H54 (cell line): ENCODE results near the gene PTGFRN.

ENCODE experiments used
- DNase-seq: peaks from one replicate; pipeline ENCODE4 v3.0.0; 2011; ENCODE audit warnings: low spot score, mixed read lengths; ENCODE audit not compliant: insufficient read length
- FAIRE-seq: peaks from 3 replicates; lab custom pipeline; 2011; peaks lifted over from hg19 to GRCh38; lab: Jason Lieb, UNC
- POLR2A ChIP-seq: IDR thresholded peaks from 2 replicates; pipeline ENCODE4 v1.6.1; 2011; ENCODE audit warnings: low read depth, mild to moderate bottlenecking, low read length

Gene PTGFRN

DNA sequence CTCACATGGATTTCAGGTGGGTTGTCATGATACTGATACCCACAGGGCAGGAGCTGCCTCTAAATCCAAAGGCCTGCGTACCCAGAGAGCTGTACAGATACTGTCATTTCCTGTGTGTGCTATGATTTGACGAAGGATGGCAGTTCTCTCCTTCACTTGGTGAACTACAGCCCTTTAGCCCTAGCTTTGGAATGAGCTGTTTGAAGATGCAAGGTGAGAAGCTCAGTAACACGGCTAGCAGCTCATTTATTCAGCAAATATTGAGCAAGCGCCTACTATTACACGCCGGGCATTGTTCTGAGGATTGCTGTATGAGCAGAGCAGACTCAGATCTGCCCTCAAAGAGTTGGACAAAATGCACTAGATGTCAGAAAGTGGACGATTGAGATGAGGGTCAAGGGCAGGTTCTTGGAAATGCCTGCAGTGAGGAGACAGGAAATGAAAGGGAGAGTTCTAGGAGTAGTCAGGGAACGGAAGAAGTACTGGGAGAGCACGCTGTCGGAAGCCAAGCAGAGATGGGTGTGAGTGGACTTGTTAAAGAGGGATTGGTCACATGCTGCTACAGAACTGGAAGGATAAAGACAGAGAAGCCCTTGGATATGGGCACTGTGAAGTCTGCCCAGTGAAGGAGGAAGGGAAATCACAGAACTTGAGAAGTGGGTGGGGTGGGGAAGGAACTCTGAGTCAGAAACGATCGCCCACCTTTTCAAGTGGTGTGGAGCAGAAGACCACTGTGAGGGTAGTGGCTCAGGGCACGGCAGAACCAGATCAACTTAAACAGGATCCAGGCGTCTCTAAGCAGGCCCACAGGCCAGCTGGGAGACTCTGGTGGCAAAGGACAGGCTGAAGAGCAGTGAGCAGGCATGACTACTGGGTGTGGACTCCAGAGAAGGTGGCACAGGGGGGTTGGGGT, 7.1 kb downstream of the PTGFRN start:
- TF ChIP-seq POLR2A, result no peak
- FAIRE-seq (no peak), DNase-seq (no peak)

DNA sequence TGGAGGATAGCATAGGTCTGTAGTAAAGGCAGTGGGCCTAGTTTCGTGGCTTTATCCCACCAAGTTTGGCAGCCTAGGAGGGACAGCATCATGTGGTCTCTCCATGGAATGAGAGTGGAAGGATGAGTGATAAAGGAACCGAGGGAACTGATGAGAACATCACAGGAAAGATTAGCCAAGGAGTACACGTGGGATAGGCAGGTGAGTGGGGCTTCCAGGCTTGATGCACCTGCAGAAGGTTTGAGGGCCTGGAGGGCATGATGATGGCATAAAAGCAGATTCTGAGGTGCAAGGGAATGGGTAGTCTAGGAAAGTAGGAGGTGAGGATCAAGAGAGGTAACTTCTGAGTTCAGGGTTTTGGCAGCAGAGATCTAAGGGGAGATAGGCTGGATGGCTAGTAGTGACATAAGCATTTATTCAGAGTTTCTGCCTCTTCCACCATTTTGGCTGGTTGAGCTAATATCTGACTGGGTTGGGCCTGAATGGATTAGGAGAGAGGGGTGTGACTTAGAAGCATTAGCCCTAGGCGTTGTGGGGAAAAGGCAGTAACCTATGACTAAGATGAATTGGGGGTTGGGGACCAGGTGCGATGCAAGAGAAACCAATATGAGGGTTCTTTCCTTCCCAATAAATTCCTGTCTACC, 9.1 kb downstream of the PTGFRN start:
- no peak for DNase-seq
- no peak for FAIRE-seq
- no peak for TF ChIP-seq POLR2A

DNA sequence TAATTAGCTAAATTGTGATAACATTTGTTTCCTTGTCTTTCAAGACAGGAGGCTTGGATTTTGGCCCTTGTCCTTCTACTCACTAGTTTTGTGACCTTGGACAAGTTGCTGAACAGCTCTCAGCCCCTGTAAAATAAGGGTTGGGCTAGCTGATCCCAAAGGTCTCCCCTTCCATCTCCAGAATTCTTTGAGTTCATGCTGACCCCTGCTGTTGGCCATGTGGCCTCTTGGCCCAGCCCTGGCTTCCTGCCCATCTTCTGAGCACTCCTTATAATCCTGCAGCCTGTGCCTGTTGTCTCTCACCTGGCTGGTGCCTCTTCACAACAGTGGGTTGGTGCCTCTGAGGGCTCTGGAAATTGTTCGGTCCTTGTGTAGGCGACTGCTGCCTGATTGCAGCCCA, 10.1 kb downstream of the PTGFRN start:
- DNase-seq, result no peak
- no peak for FAIRE-seq
- TF ChIP-seq POLR2A, result no peak

DNA sequence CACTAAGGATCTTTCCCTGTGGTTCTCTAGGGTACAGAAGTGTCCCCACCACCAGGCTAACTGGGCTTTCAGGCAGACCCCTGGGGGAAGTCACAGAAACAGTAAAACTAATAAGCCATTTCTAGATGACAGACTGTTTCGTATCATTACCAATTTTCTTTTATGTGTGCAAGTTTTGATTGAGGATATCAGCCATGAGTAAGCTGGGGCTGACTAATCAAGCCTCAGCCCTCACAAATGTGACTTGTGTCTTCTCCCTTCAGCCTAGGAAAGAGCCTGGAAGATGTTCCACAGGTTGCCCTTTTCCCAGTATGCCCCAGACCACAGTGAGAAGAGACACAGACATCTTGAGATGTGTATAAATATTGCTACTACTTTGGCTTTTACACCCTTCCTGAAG, 10.5 kb downstream of the PTGFRN start:
- no peak for TF ChIP-seq POLR2A
- DNase-seq (no peak), FAIRE-seq (no peak)

DNA sequence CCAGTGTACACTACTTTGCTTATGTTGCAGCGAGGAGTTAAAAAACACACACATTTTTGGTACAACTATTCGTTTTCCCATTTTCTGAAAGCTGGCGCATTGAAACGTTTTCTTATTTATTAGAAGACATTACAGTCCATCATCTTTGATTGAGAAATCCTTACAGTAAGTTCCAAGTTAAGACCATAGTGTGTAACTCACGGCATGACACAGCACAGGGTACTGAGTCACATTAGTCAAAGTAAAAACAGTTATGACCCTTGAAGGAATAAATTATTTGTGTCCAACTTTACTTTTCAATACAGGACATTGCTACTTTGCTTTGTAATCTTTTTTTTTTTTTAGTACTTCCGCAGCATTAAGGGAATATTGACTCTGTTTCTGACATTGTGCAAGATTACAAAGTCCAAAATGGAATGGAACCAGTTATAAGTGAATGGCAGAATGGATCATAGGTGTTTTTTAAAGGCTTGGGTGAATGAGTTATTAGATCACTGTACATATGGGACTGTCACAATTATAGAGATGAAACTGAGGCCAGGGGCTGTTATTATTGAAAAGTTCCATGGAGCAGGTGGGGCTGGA, 11.7 kb downstream of the PTGFRN start:
- DNase-seq (no peak), FAIRE-seq (no peak)
- no peak for TF ChIP-seq POLR2A

DNA sequence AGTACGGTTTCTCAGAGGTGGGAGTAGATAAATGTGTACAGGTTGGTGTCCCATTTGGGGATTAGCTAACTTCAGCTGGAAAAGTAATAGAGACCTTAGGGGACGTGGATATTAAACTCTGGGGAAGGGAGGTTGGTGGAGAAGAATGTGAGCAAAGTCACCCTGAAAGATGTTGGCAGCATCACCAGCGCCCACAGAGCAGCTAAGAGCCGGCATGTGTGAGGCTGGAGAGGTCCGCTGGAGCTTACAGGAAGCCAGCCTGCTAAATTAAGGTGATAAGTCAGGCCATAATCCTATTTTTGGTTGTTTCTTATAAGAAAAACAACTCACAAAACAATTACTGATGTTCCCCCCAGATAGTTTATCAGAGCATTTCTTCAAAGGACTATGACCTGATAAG, 12.2 kb downstream of the PTGFRN start:
- FAIRE-seq (no peak), DNase-seq (no peak)
- no peak for TF ChIP-seq POLR2A

DNA sequence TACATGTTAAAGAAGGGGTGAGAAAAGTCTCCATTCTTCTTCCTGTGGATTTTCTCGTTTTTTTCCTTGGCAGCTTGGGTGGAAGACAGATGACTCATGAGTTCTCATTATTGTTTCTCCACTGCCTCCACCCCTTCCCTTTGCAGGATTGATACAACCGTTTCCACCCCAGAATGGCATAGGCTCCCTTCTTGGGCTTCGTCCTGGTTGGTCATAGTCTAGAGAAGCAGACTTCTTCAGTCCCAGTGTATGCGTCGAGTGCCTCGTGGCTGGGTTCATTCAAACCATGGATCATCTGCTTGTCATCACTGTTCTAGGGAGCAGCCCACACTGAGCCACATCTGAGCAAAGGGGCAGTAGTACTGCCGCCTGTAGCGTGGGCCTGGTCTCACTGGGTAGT, 13.7 kb downstream of the PTGFRN start:
- no peak for FAIRE-seq
- TF ChIP-seq POLR2A, result no peak
- DNase-seq, result no peak

DNA sequence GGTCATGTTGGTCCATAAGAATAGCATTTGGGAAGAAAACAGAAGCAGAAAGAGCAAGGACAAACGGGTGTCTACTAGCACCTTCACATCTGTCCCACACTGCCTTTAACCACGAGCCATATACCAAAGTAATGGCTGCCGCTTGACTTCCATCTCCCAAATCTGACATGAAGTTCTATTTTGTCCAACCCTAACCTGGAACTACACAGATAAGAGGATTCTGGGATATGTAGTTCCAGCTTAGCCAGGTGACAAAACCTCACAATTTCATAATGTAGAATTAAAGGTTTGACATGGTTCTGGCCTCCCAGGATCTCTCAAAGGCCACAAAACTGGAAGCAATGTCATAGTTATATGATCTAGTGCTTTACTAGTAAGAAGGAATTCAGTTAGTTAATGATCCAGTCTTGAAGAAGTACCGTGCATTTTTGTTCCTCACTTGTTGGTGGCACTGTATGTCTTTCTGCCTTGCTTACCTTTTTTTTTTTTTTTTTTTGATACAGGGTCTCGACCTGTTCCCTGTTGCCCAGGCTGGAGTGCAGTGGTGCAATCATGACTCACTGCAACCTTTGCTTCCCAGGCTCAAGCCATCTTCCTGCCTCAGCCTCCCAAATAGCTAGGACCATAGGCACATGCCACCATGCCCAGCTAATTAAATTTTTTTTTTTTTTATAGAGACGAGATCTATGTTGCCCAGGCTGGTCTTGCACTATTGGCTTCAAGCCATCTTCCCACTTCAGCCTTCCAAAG, 17.5 kb downstream of the PTGFRN start:
- FAIRE-seq, result no peak
- no peak for TF ChIP-seq POLR2A
- DNase-seq, result no peak

DNA sequence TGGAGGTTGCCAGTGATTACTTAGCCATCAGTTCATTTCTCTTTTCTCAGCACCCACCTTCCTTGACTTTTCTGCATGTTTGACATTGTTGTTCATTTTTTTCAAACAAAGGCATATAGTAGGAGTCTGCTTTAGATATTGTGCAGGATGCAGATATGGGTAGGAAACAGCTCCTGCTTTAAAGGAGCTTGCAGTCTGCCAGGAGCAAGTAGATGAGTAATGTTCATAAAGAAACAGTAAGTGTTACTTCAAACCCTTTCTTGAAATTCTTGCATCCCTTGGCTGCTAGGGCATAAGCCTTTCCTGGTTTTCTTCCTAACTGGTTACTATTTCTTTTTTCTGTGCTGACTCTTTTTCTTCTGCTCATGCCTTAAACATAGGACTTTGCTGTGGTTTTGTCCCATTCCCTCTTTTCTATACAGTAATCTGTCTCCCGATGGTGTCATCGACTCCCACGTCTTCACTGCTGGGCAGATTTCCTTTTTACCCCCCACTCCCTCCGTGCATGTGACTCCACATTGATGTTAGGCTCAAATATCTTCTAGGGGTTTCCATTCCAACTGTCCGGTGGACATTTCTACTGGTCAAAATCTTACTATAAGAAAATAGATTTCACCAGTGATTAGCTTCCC, 20.4 kb downstream of the PTGFRN start:
- FAIRE-seq (no peak), DNase-seq (no peak)
- no peak for TF ChIP-seq POLR2A

DNA sequence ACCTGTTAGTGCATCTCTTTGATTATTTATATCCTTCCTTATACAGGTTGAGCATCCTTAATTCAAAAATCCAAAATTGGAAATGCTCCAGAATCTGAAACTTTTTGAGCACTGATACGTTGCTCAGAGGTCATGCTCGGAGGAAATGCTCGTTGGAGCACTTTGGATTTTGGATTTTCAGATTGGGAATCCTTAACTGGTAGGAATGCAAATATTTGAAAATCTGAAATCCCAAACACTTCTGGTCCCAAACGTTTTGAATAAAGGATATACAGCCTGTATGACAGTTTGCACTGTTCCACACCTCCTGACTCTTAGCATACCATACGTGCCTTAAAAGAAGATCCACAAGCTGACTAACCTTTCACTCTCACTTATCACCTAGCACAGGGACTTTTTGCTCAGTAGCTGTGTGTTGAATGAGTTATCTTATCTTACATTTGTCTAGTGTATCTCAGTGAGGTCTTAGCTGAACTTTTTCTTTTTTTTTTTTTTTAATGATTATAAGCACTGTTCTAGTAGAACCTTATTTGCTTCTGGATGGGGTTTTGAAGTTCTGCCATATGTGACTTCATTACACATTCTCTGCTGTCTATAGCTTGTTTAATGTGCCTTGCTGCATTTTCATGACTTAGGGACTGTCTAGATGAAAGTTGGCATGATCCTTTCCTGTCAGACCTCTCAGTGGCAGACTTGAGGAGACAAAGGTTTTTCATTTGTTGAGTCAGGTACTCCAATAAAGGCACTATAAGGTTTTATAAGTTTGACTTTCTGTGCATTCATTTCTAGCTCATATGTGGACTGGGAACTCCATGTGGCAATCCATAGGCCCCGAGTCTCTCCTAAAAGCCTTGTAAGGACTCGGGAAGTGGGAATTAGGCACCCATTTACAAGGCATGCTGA, 21.6 kb downstream of the PTGFRN start:
- no peak for DNase-seq
- TF ChIP-seq POLR2A, result no peak
- no peak for FAIRE-seq

DNA sequence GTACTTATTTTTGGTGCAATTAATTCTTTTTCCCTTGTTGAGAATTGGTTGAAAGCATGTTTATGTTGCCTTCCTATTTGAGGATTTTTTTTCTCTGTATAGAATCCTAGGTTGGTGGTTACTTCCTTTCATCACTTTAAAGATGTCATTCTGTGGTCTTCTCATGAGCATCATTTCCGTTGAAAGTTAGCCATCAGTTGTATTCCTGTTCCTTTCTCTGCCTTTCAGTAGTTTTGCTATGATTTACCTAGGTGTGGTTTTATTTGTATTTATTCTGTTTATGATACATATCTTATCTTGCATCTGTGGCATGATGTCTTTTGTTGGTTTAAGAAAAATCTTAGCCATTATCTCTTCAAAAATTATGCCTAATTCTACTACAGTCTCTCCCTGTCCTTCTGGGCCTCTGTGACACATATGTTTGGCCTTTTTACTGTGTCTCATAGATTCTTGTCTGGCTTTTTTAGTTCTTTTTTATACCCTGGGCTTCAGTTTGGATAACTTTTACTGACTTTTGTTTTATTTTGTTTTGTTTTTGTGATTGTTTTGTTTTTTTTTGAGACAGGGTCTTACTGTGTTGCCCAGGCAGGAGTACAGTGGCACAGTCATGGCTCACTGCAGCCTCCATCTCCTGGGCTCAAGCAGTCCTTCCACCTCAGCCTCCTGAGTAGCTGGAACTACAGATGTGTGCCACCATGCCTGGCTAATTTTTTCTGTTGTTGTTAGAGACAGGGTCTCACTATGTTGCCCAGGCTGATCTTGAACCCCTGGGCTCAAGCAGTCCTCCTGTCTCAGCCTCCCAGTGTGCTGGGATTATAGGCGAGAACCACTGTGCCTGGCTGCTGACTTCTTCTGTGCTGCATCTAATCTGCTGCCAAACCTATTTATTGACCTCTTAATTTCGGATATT, 24.1 kb downstream of the PTGFRN start:
- no peak for TF ChIP-seq POLR2A
- FAIRE-seq (no peak), DNase-seq (no peak)

DNA sequence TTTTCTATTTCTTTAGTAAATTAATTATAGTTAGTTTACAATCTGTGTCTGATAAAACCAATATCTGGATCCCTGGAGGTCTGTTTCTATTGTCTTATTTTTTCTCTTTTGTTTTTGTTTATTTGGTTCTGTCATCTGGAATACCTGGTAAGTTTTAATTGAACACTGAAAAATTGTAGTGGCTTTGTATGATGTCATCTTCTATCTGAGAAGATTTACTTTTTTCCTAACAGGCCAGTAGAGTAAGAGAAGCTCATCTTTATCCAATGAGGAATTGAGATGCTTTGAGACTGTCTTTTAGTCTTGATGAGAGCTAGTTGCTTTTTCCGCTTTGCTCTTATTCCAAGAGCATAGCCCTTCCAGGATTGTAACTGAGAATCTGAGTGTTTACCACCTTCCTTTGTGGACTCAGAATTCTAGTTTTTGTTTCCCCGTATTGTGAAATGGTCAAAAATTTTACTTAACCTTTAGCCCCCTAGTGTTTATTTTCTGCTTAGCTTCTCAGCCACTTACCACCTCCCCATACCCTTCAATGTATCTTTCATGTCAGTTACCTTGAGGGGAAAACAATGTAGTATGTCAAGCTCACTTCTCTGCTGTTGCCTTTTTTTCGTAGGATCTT, 25.0 kb downstream of the PTGFRN start:
- no peak for TF ChIP-seq POLR2A
- DNase-seq (no peak), FAIRE-seq (no peak)
